LNCaP clone FGC (cell line): ENCODE measurements around the gene MSTN.
A peak's percentile ranks its signal among the peaks of the same experiment; 100 is the strongest.

ENCODE experiments used
- DNase-seq: peaks from one replicate; pipeline ENCODE4 v3.0.0-alpha.2; 2011; ENCODE audit warnings: low read depth
- H3K4me3 ChIP-seq: 2 replicates; pipeline ENCODE4 v1.5.1; 2011; ENCODE audit warnings: mild to moderate bottlenecking, low read depth, low read length, control low read depth
- TF ChIP-seq, protein P1 (sequence below): IDR thresholded peaks from 2 replicates; pipeline ENCODE4 v1.5.1; 2012; ENCODE audit warnings: mild to moderate bottlenecking; ENCODE audit not compliant: control insufficient read depth, insufficient read depth; ENCODE audit errors: extremely low read depth

MSTN gene

DNA sequence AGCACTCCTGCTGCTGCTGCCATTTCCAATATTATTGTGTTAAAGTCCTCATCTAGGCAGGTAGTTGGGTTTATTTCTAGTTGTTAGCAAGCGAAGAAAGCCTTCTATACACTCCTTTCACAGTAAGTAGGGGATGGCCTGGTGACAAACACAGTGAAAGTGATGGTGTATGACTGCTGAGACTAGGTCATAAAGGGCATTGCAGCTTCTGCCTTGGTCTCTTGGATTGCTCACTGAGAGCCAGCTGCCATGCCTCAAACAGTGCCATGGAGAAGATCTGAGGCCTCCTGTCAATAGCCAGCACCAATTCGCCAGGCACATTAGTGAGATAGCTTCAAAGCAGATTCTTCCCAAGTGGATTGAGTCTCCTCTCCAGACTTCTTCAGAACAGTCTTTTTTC lies 27.6 kb upstream of the MSTN start:
- H3K4me3 ChIP-seq, result no peak overlapping the region

DNA sequence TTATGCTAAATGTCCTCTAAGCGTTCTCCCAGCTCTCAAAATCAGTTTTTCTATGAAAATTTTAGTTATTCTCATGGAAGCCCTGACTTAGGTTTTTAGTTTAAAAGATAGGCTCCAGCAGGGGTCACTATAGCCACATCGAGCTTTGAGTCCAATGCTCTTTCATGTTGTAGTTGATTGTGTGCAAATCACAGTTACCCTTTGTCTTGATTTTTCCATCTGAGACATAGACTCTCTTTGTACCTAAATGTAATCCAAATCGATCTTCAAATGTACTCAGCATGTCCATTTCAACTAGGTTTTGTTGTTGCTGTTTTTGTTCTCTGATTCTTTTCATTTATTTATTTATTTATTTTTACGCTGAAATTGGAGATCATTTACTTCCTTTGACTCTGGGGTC lies 26.4 kb upstream of the MSTN start:
- TF ChIP-seq, protein P1, sequence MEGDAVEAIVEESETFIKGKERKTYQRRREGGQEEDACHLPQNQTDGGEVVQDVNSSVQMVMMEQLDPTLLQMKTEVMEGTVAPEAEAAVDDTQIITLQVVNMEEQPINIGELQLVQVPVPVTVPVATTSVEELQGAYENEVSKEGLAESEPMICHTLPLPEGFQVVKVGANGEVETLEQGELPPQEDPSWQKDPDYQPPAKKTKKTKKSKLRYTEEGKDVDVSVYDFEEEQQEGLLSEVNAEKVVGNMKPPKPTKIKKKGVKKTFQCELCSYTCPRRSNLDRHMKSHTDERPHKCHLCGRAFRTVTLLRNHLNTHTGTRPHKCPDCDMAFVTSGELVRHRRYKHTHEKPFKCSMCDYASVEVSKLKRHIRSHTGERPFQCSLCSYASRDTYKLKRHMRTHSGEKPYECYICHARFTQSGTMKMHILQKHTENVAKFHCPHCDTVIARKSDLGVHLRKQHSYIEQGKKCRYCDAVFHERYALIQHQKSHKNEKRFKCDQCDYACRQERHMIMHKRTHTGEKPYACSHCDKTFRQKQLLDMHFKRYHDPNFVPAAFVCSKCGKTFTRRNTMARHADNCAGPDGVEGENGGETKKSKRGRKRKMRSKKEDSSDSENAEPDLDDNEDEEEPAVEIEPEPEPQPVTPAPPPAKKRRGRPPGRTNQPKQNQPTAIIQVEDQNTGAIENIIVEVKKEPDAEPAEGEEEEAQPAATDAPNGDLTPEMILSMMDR, result peak; percentile 38; the same call in 1 of the 2 replicates
- peak; percentile 48 for DNase-seq
- no peak overlapping the region for H3K4me3 ChIP-seq

More for the DNA sequence above, 27.6 kb upstream of the MSTN start:
- no peak for DNase-seq
- TF ChIP-seq, protein P1, result no peak

DNA sequence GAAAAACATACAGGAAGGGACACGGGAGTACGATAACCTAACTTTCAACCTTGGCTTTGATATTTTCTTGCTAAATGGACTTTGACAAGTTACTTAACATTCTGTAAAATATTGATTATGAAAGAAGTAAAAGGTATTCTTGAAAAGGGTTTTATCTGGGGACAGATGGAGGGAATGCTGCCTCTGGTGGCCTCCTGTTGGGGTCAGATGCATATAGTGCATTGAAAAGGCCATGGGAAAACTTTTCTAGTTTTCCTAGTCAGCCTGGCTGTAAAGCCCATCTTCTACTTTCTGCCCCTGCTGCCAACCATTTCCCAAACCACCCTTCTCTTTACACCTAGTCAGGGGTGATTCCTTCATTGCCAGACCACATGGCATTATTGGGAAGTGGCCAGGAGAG lies 22.2 kb upstream of the MSTN start:
- TF ChIP-seq, protein P1, result no peak
- DNase-seq, result no peak
- H3K4me3 ChIP-seq, result no peak overlapping the region

DNA sequence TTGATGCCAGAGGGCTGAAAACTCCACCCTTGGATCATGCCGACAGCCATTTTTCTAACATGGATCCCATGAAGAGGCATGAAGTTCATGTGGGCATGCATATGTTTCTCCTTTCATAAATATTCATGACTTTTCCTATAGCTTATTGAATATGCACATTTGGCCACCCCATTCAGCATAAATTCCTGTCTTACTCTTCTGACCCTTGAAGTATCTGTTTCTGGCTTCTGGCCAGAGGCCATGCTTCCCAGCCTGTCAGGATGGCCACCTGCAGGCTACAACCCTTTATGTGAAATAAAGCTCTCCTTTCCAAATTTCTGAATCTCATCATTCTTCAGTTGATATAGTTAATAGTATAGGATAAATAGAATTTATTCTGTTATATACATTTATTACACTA lies 19.6 kb upstream of the MSTN start:
- TF ChIP-seq, protein P1, result no peak
- DNase-seq, result no peak
- no peak overlapping the region for H3K4me3 ChIP-seq

DNA sequence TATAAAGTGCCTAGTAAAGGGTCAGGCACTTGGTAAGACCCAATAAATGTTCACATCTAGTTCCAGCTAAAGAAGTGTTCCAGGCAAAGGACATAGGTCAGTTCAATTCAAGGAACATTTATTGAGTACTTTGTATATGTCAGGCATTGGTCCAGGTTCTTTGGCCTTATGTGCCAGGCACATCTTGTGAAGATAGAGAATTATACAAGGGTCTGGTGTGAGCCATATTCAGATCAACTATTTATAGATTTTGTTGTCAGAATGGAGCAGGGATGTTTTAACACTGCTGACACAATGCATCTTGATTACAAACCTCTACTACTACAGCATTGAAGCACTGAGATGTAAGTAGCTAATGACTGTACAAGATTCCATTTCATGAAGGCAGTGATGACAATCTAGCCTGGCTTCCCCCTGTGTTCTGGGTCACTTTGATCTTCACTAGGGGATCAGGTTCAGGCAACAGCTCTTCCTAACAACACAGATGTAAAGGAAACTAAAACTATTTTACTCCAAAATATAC lies 18.1 kb upstream of the MSTN start:
- TF ChIP-seq, protein P1, result no peak
- no peak overlapping the region for H3K4me3 ChIP-seq
- DNase-seq, result no peak

DNA sequence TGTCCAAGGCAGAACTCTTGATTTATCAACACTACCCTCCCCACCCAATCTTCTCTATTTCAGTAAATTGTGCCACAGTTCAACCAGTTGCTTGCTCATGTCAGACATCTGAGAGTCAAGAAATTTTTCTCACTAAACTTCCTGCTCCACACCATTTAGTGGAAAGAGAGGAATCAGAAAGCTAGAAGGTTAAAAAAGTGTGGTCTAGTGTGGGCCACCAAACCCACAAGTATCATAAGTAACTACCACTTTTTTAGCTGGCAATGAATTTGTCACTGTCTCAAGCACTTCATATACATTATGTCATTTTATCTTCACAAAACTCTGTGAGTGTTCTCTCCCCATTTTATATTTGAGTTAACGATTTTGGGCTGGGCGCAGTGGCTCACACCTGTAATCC lies 16.6 kb upstream of the MSTN start:
- no peak for DNase-seq
- TF ChIP-seq, protein P1, result no peak
- no peak overlapping the region for H3K4me3 ChIP-seq

DNA sequence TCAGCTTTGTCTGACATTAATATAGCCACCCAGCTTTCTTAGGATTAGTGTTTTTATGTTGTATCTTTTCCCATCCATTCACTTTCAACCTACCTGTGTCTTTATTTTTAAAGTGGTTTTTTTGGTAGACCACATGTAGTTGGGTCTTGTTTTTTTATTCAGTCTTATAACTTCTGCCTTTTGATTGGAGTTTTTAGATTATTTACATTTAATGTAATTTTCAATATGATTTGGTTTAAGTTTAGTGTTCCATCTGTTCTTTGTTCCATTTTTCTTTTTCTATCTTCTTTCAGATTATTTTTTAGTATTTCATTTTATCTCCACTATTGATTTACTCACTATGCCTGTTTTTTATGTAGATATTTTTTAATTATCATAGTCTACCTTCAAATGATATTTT lies 13.1 kb upstream of the MSTN start:
- TF ChIP-seq, protein P1, result no peak
- H3K4me3 ChIP-seq, result no peak overlapping the region
- DNase-seq, result no peak
